IMR-90 (cell line): ENCODE measurements around the gene CORO1C. TPM values are rescaled to one million over a fixed set of nuclear protein-coding genes. Genes with fewer than 3 reads are reported as not detected.

Source experiments
- ATAC-seq: fragments of 200-7000 bp; cut with Tn5 transposase; 2 replicates; pipeline ENCODE4 v1.9.1; 2020; ENCODE audit warnings: low read depth, mild to moderate bottlenecking, moderate library complexity
- BruUV-seq: library from RNA; stranded (reverse); fragments of 400-500 nt; replicated peaks from 2 replicates; lab custom pipeline; 2021; lab: Mats Ljungman, UMichigan
- CTCF ChIA-PET: fragments of 300-600 bp; formaldehyde crosslinking; extraction: SDS; loops from one replicate; lab custom pipeline; 2021; ENCODE audit warnings: antibody characterized with exemption; lab: Yijun Ruan, JAX
- POLR2A ChIA-PET: fragments of 300-600 bp; sonication (Branson Sonifier 250); formaldehyde crosslinking; loops from one replicate; lab custom pipeline; 2022; ENCODE audit warnings: antibody characterized with exemption; ENCODE audit not compliant: unreplicated experiment; lab: Charles Lee
- DNase-seq: peaks from one replicate; pipeline ENCODE4 v3.0.0; 2013
- H2AFZ ChIP-seq: replicated peaks from 2 replicates; pipeline ENCODE3; 2013; ENCODE audit warnings: low read length, mild to moderate bottlenecking; ENCODE audit not compliant: poor library complexity
- H2AK5ac ChIP-seq: 2 replicates; pipeline ENCODE4 v1.6.1; 2013; ENCODE audit warnings: low read depth, low read length, inconsistent platforms
- H2AK9ac ChIP-seq: replicated peaks from 2 replicates; pipeline ENCODE3; 2013; ENCODE audit warnings: mild to moderate bottlenecking, low read depth, low read length, moderate library complexity; ENCODE audit not compliant: poor library complexity
- H2BK120ac ChIP-seq: 2 replicates; pipeline ENCODE4 v1.6.1; 2013; ENCODE audit warnings: low read depth, low read length, inconsistent platforms
- H2BK15ac ChIP-seq: 3 replicates; pipeline ENCODE4 v1.6.1; 2013; ENCODE audit warnings: low read depth, low read length, inconsistent platforms
- H2BK20ac ChIP-seq: 2 replicates; pipeline ENCODE4 v1.6.1; 2013; ENCODE audit warnings: low read depth, mild to moderate bottlenecking, inconsistent platforms, low read length, moderate library complexity
- H2BK5ac ChIP-seq: 2 replicates; pipeline ENCODE4 v1.6.1; 2013; ENCODE audit warnings: mild to moderate bottlenecking, low read depth, low read length, inconsistent platforms; ENCODE audit not compliant: poor library complexity, severe bottlenecking
- H3K14ac ChIP-seq: replicated peaks from 2 replicates; pipeline ENCODE4 v1.6.1; 2013; ENCODE audit warnings: low read depth, low read length, inconsistent platforms
- H3K18ac ChIP-seq: 2 replicates; pipeline ENCODE4 v1.6.1; 2013; ENCODE audit warnings: low read depth, low read length, control low read depth
- H3K23ac ChIP-seq: 2 replicates; pipeline ENCODE4 v1.6.1; 2013; ENCODE audit warnings: low read depth, low read length, inconsistent platforms
- H3K27ac ChIP-seq: 2 replicates; pipeline ENCODE4 v1.5.1; 2013; ENCODE audit warnings: mild to moderate bottlenecking, control low read depth, low read length; ENCODE audit not compliant: insufficient read depth
- H3K27me3 ChIP-seq: 2 replicates; pipeline ENCODE4 v1.6.1; 2013; ENCODE audit warnings: low read length; ENCODE audit not compliant: control insufficient read depth, insufficient read depth
- H3K36me3 ChIP-seq: 2 replicates; pipeline ENCODE4 v1.6.1; 2013; ENCODE audit warnings: low read length, mixed read lengths; ENCODE audit not compliant: control insufficient read depth, insufficient read depth
- H3K4ac ChIP-seq: 2 replicates; pipeline ENCODE4 v1.6.1; 2013; ENCODE audit warnings: low read depth, low read length, inconsistent platforms
- H3K4me1 ChIP-seq: 2 replicates; pipeline ENCODE4 v1.6.1; 2013; ENCODE audit warnings: low read length, mixed read lengths; ENCODE audit not compliant: control insufficient read depth, insufficient read depth
- H3K4me2 ChIP-seq: 2 replicates; pipeline ENCODE4 v1.6.1; 2013; ENCODE audit warnings: low read depth, mild to moderate bottlenecking, control low read depth, low read length, moderate library complexity
- H3K4me3 ChIP-seq: 2 replicates; pipeline ENCODE4 v1.5.1; 2013; ENCODE audit warnings: low read depth, mild to moderate bottlenecking, control low read depth, low read length, moderate library complexity; ENCODE audit not compliant: insufficient read depth
- H3K56ac ChIP-seq: 2 replicates; pipeline ENCODE4 v1.6.1; 2013; ENCODE audit warnings: low read length, inconsistent platforms; ENCODE audit not compliant: insufficient read depth; ENCODE audit errors: extremely low read depth
- H3K79me1 ChIP-seq, 2 experiments: 2 replicates each; pipeline ENCODE4 v1.6.1; 2013; ENCODE audit warnings: low read length in 2 of 2, inconsistent platforms in 1 of 2, low read depth in 1 of 2
- H3K9ac ChIP-seq: 2 replicates; pipeline ENCODE4 v1.6.1; 2013; ENCODE audit warnings: low read depth, low read length, control low read depth
- H3K9me1 ChIP-seq: 2 replicates; pipeline ENCODE4 v1.6.1; 2013; ENCODE audit warnings: low read length, inconsistent platforms; ENCODE audit not compliant: insufficient read depth
- H3K9me3 ChIP-seq: 2 replicates; pipeline ENCODE4 v1.6.1; 2013; ENCODE audit warnings: low read length; ENCODE audit not compliant: control insufficient read depth, insufficient read depth
- H4K20me1 ChIP-seq: 2 replicates; pipeline ENCODE4 v1.6.1; 2013; ENCODE audit warnings: low read length, inconsistent platforms; ENCODE audit not compliant: insufficient read depth
- H4K5ac ChIP-seq: 2 replicates; pipeline ENCODE4 v1.6.1; 2013; ENCODE audit warnings: mild to moderate bottlenecking, low read depth, low read length, control low read depth
- H4K8ac ChIP-seq, 2 experiments: 2 replicates each; pipeline ENCODE4 v1.6.1; 2013; ENCODE audit warnings: low read depth in 2 of 2, low read length in 2 of 2, control low read depth in 1 of 2, inconsistent platforms in 1 of 2
- H4K91ac ChIP-seq: 2 replicates; pipeline ENCODE4 v1.6.1; 2013; ENCODE audit warnings: low read depth, low read length, inconsistent platforms; ENCODE audit not compliant: insufficient read depth
- BHLHE40 ChIP-seq: fragments of 150-350 bp; IDR thresholded peaks from 2 replicates; pipeline ENCODE4 v1.6.1; 2016; ENCODE audit warnings: mild to moderate bottlenecking, low read depth, low read length
- CHD1 ChIP-seq: IDR thresholded peaks from 2 replicates; pipeline ENCODE4 v1.6.1; 2012; ENCODE audit warnings: low read depth, low read length, improper control_type of control experiment
- CTCF ChIP-seq: conservative IDR thresholded peaks from 2 replicates; pipeline ENCODE4 v1.5.1; 2012; ENCODE audit warnings: mild to moderate bottlenecking, low read depth, low read length, improper control_type of control experiment
- MAFK ChIP-seq: IDR thresholded peaks from 2 replicates; pipeline ENCODE4 v1.6.1; 2012; ENCODE audit warnings: low read depth, low read length, improper control_type of control experiment
- RCOR1 ChIP-seq: IDR thresholded peaks from 2 replicates; pipeline ENCODE4 v1.6.1; 2012; ENCODE audit warnings: mild to moderate bottlenecking, low read length, improper control_type of control experiment; ENCODE audit not compliant: insufficient replicate concordance
- WGBS, 2 experiments: methylation state at CpG; one replicate each; pipeline versions ENCODE4 v1.1.5 to v1.1.7; 2013; ENCODE audit warnings: missing lambda C conversion rate in 2 of 2; ENCODE audit not compliant: insufficient read length in 1 of 2; ENCODE audit errors: extremely low coverage in 2 of 2; 5-methylcytosine and 5-hydroxymethylcytosine counted together
- dilution Hi-C: fragments of 300-500 bp; cut with HindIII; formaldehyde crosslinking; loops from one replicate; pipeline ENCODE4 v1.14.3; 2018; ENCODE audit warnings: low sequenced_read_pairs; ENCODE audit not compliant: unreplicated experiment
- in situ Hi-C: fragments of 300-500 bp; cut with MboI; formaldehyde crosslinking; loops from 3 replicates; pipeline ENCODE4 v1.14.3; 2019; ENCODE audit warnings: low sequenced_read_pairs, inconsistent platforms, mixed read lengths
- intact Hi-C: fragments of 100-400 bp; cut with micrococcal nuclease; formaldehyde crosslinking; loops from 2 replicates; pipeline ENCODE4 v1.10.0; 2022
- polyA plus RNA-seq, 3 experiments: library from polyadenylated mRNA; depleted of rRNA; stranded (reverse); fragments of >200 nt; gene quantifications; 2 replicates each; pipeline ENCODE4 v1.2.3, GENCODE V29; 2012; ENCODE audit warnings: low replicate concordance in 1 of 3
- total RNA-seq: library from RNA; depleted of rRNA; stranded (reverse); fragments of >200 nt; gene quantifications from 2 replicates; pipeline ENCODE4 v1.2.3, GENCODE V29; 2012

CORO1C gene
- total and polyA plus RNA-seq, 2 of the 4 experiments (the other 2 are of a cell fraction), result 675 to 1,100 TPM

- ATAC-seq, result no peak
- WGBS, 2 experiments, result no CpG with 5 or more reads among the region's 3 CpGs
- DNase-seq, result no peak
- ChIA-PET POLR2A (no interaction called here), CTCF (no interaction called here)
- no peak overlapping the region for H3K4me2 ChIP-seq
- no peak overlapping the region for H2BK120ac ChIP-seq
- no peaks in the 10 kb centered on the region for H3K36me3 ChIP-seq
- no peaks in the 10 kb centered on the region for H3K9me3 ChIP-seq
- no peak overlapping the region for H3K9ac ChIP-seq
- no peak overlapping the region for H3K14ac ChIP-seq
- no peaks in the 10 kb centered on the region; the same call in 1 of the 2 replicates for H3K9me1 ChIP-seq
- no peaks in the 10 kb centered on the region for H3K27me3 ChIP-seq
- H2AK9ac ChIP-seq, result no peak overlapping the region
- no peak overlapping the region for H2AFZ ChIP-seq
- H3K18ac ChIP-seq, result no peak overlapping the region
- no peak overlapping the region for H3K23ac ChIP-seq
- no peak overlapping the region for H4K8ac ChIP-seq
- no peak overlapping the region for H2BK5ac ChIP-seq
- BruUV-seq, result no TSS peak
- no peak overlapping the region for H4K5ac ChIP-seq
- in situ Hi-C loops, result no loop called here
- H2BK20ac ChIP-seq, result no peak overlapping the region
- peaks cover 4% of the 10 kb centered on the region; the same call in 1 of the 2 replicates for H3K4me1 ChIP-seq
- dilution Hi-C loops, result no loop called here
- H3K56ac ChIP-seq, result no peak overlapping the region
- H4K91ac ChIP-seq, result no peak overlapping the region
- intact Hi-C loops, result no loop called here
- TF ChIP-seq RCOR1 (no peak), CTCF (no peak), BHLHE40 (no peak), CHD1 (no peak), MAFK (no peak)
- no peak overlapping the region for H2AK5ac ChIP-seq
- no peak overlapping the region for H3K27ac ChIP-seq
- H3K4me3 ChIP-seq, result no peak overlapping the region
- no peak overlapping the region for H2BK15ac ChIP-seq
- H4K20me1 ChIP-seq, result no peaks in the 10 kb centered on the region
- no peak overlapping the region for H3K4ac ChIP-seq
- H3K79me1 ChIP-seq, result no peaks in the 10 kb centered on the region
Observed at GRCh38 chr12:108747563-108747962, 16.2 kb upstream of the CORO1C start.
